ENCODE results near the gene ITGB6.

- TF ChIP-seq YY1 (IDR thresholded peaks at IDR 0.05; ENCODE audit: low read depth) (no peak), REST (IDR thresholded peaks at IDR 0.05; ENCODE audit: low read depth) (no peak), TAF1 (IDR thresholded peaks at IDR 0.05; ENCODE audit: low read depth) (no peak), NFIC (IDR thresholded peaks at IDR 0.05) (no peak), EGR1 (IDR thresholded peaks at IDR 0.05) (no peak), CEBPB (IDR thresholded peaks at IDR 0.05) (no peak), MAX (IDR thresholded peaks at IDR 0.05) (no peak)
Observed at GRCh38 chr2:160124571-160124970, 75.5 kb downstream of the ITGB6 start.
